GM18873 (cell line): ENCODE results near the gene VSIG8.
"Not testable (repeated sequence)": the region's sequence is repeated elsewhere in the genome, so short reads cannot be mapped to it uniquely, and the experiment has no call there.

Experiments
- ATAC-seq: cut with Tn5 transposase; IDR thresholded peaks from one replicate; pipeline ENCODE4 v1.9.1; 2021; ENCODE audit warnings: mild to moderate bottlenecking, moderate library complexity, moderate number of reproducible peaks; ENCODE audit not compliant: unreplicated experiment, low FRiP score

The VSIG8 gene

GRCh38 chr1:159862557-159862956 is at the start of gene VSIG8:
Gene VSIG8, minus strand, starts transcription at chr1:159862657. Its CDS starts 136 bp downstream, at chr1:159862521.
- ATAC-seq: no peak

GRCh38 chr1:159911326-159912070 is 49.0 kb upstream of the VSIG8 start:
- ATAC-seq: no peak

- ATAC-seq: no peak
These were observed 45.8 kb upstream of the VSIG8 start for GRCh38 chr1:159908031-159908940.

GRCh38 chr1:159906960-159907359 is 44.5 kb upstream of the VSIG8 start:
- ATAC-seq: no peak

GRCh38 chr1:159904036-159904435 is 41.6 kb upstream of the VSIG8 start:
- not testable (repeated sequence) for ATAC-seq

GRCh38 chr1:159902541-159902940 is 40.1 kb upstream of the VSIG8 start:
- no peak for ATAC-seq

GRCh38 chr1:159900755-159901360 is 38.4 kb upstream of the VSIG8 start:
- ATAC-seq: no peak

GRCh38 chr1:159900086-159900680 is 37.7 kb upstream of the VSIG8 start, which contains the start of gene CFAP45:
Gene CFAP45, minus strand, starts transcription at chr1:159900165. Its CDS starts 67 bp downstream, at chr1:159900098.
- ATAC-seq: no peak

- not testable (repeated sequence) for ATAC-seq
These were observed 37.2 kb upstream of the VSIG8 start for GRCh38 chr1:159899634-159900033.

GRCh38 chr1:159898527-159898926 is 36.1 kb upstream of the VSIG8 start:
- ATAC-seq: no peak

- no peak for ATAC-seq
These were observed 35.5 kb upstream of the VSIG8 start for GRCh38 chr1:159897962-159898361.

- ATAC-seq: no peak
These were observed 34.1 kb upstream of the VSIG8 start for GRCh38 chr1:159896546-159896930.

- no peak for ATAC-seq
These were observed 33.5 kb upstream of the VSIG8 start for GRCh38 chr1:159895836-159896545.

- ATAC-seq: no peak
These were observed 32.8 kb upstream of the VSIG8 start for GRCh38 chr1:159895286-159895685.

- ATAC-seq: no peak
These were observed 30.5 kb upstream of the VSIG8 start for GRCh38 chr1:159892944-159893343.

GRCh38 chr1:159891275-159892157 is 29.1 kb upstream of the VSIG8 start:
- peak; percentile 55 for ATAC-seq

- no peak for ATAC-seq
These were observed 27.9 kb upstream of the VSIG8 start for GRCh38 chr1:159890390-159890789.

- ATAC-seq: peak; percentile 81
These were observed 27.4 kb upstream of the VSIG8 start for GRCh38 chr1:159889821-159890252.

- ATAC-seq: no peak
These were observed 26.7 kb upstream of the VSIG8 start for GRCh38 chr1:159889202-159889601.
